Liver (tissue), 9 donors: ENCODE data around the gene SUCO. TPM values are rescaled to one million over a fixed set of nuclear protein-coding genes. Genes with fewer than 3 reads are reported as not detected.

ENCODE experiments used
- DNase-seq: peaks from one replicate; pipeline ENCODE4 v3.0.0-alpha.2; 2017; ENCODE audit warnings: low spot score
- H3K27ac ChIP-seq, 2 donors: one replicate each; pipeline ENCODE4 v1.7.0; 2013; ENCODE audit warnings: inconsistent platforms in 2 of 2, low read length in 2 of 2, control low read depth in 1 of 2, low read depth in 1 of 2, mild to moderate bottlenecking in 1 of 2
- H3K27me3 ChIP-seq, 4 donors: one replicate each; pipeline versions ENCODE4 v1.6.1 to v1.7.0; 2013; ENCODE audit warnings: low read length in 3 of 4, inconsistent platforms in 1 of 4, mild to moderate bottlenecking in 1 of 4, moderate library complexity in 1 of 4; ENCODE audit not compliant: control insufficient read depth in 4 of 4, insufficient read depth in 4 of 4
- H3K36me3 ChIP-seq, 4 donors: one replicate each; pipeline versions ENCODE4 v1.6.1 to v1.7.0; 2013; ENCODE audit warnings: low read length in 3 of 4, mild to moderate bottlenecking in 3 of 4, low read depth in 1 of 4, moderate library complexity in 1 of 4; ENCODE audit not compliant: control insufficient read depth in 4 of 4, insufficient read depth in 3 of 4
- H3K4me1 ChIP-seq, 4 donors: one replicate each; pipeline versions ENCODE4 v1.6.1 to v1.7.0; 2013; ENCODE audit warnings: low read length in 3 of 4, mild to moderate bottlenecking in 3 of 4, moderate library complexity in 1 of 4; ENCODE audit not compliant: control insufficient read depth in 4 of 4, insufficient read depth in 4 of 4
- H3K4me3 ChIP-seq, 3 donors: one replicate each; pipeline versions ENCODE4 v1.6.1 to v1.7.0; 2013; ENCODE audit warnings: low read length in 3 of 3, control low read depth in 1 of 3, low read depth in 1 of 3, mild to moderate bottlenecking in 1 of 3
- H3K9ac ChIP-seq, 2 donors: one replicate each; pipeline ENCODE4 v1.7.0; 2013; ENCODE audit warnings: low read length in 2 of 2, mild to moderate bottlenecking in 2 of 2, moderate library complexity in 2 of 2, control low read depth in 1 of 2, low read depth in 1 of 2
- H3K9me3 ChIP-seq, 4 donors: one replicate each; pipeline versions ENCODE4 v1.6.1 to v1.7.0; 2013; ENCODE audit warnings: low read length in 3 of 4; ENCODE audit not compliant: control insufficient read depth in 4 of 4
- EGR1 ChIP-seq, 2 donors: IDR thresholded peaks; 2 replicates each; pipeline ENCODE4 v1.6.1; 2016 to 2018; ENCODE audit warnings: antibody characterized with exemption in 2 of 2, low read depth in 2 of 2
- FOXA1 ChIP-seq: IDR thresholded peaks from 2 replicates; pipeline ENCODE4 v1.6.1; 2016; ENCODE audit warnings: antibody characterized with exemption
- FOXA2 ChIP-seq: IDR thresholded peaks from 2 replicates; pipeline ENCODE4 v1.6.1; 2016; ENCODE audit warnings: antibody characterized with exemption
- GABPA ChIP-seq, 2 donors: IDR thresholded peaks in 1 of 2; conservative IDR thresholded peaks in 1 of 2; 2 replicates each; pipeline ENCODE4 v1.6.1; 2016; ENCODE audit warnings: antibody characterized with exemption in 2 of 2, mild to moderate bottlenecking in 1 of 2, moderate library complexity in 1 of 2
- HNF4A ChIP-seq, 2 donors: conservative IDR thresholded peaks; 2 replicates each; pipeline ENCODE4 v1.6.1; 2016; ENCODE audit warnings: antibody characterized with exemption in 2 of 2, mild to moderate bottlenecking in 2 of 2
- HNF4G ChIP-seq: IDR thresholded peaks from 2 replicates; pipeline ENCODE4 v1.6.1; 2016; ENCODE audit warnings: antibody characterized with exemption
- JUND ChIP-seq, 2 donors: IDR thresholded peaks; 2 replicates each; pipeline ENCODE4 v1.6.1; 2016; ENCODE audit warnings: antibody characterized with exemption in 2 of 2
- NR2F2 ChIP-seq: IDR thresholded peaks from 2 replicates; pipeline ENCODE4 v1.6.1; 2016; ENCODE audit warnings: antibody characterized with exemption
- RAD21 ChIP-seq, 2 donors: IDR thresholded peaks; 2 replicates each; pipeline ENCODE4 v1.6.1; 2016; ENCODE audit warnings: antibody characterized with exemption in 2 of 2, mild to moderate bottlenecking in 2 of 2
- RXRA ChIP-seq, 2 donors: IDR thresholded peaks; 2 replicates each; pipeline ENCODE4 v1.6.1; 2017 to 2018; ENCODE audit warnings: antibody characterized with exemption in 2 of 2, mild to moderate bottlenecking in 1 of 2
- SP1 ChIP-seq: IDR thresholded peaks from 2 replicates; pipeline ENCODE4 v1.6.1; 2018; ENCODE audit warnings: antibody characterized with exemption, mild to moderate bottlenecking
- TAF1 ChIP-seq: conservative IDR thresholded peaks from 2 replicates; pipeline ENCODE4 v1.6.1; 2016; ENCODE audit warnings: antibody characterized with exemption, mild to moderate bottlenecking
- YY1 ChIP-seq: IDR thresholded peaks from 2 replicates; pipeline ENCODE4 v1.6.1; 2016; ENCODE audit warnings: antibody characterized with exemption, mild to moderate bottlenecking
- WGBS: extraction: QIAGEN DNeasy Blood & Tissue Kit; methylation state at CpG from one replicate; pipeline ENCODE4 v1.1.7; 2013; 5-methylcytosine and 5-hydroxymethylcytosine counted together
- polyA plus RNA-seq, 2 donors: library from polyadenylated mRNA; stranded (reverse) in 1 of 2; unstranded in 1 of 2; fragments of 200-250 nt in 1 of 2; fragments of >200 nt in 1 of 2; fragmentation: Nextera tagmentation in 1 of 2; extraction: Ambion mirVana in 1 of 2; gene quantifications; one replicate each; pipeline versions ENCODE4 v1.2.1 to v1.2.3, GENCODE V29; 2013 to 2015
- total RNA-seq, 2 donors: library from RNA; depleted of rRNA; stranded (reverse); fragments of >200 nt; gene quantifications; one replicate each; pipeline ENCODE4 v1.2.3, GENCODE V29; 2014
- TF ChIP-seq, protein P1 (sequence below): IDR thresholded peaks from 2 replicates; pipeline ENCODE4 v1.6.1; 2016; ENCODE audit warnings: antibody characterized with exemption
- TF ChIP-seq, protein P2 (sequence below): IDR thresholded peaks from 2 replicates; pipeline ENCODE4 v1.6.1; 2016; ENCODE audit warnings: antibody characterized with exemption
- TF ChIP-seq, protein P3 (sequence below): fragments of 150-350 bp; IDR thresholded peaks from 2 replicates; pipeline ENCODE4 v1.5.1; 2017; ENCODE audit warnings: improper control_type of control experiment, low read depth, low read length; ENCODE audit not compliant: missing input control
- TF ChIP-seq, protein P4 (sequence below): IDR thresholded peaks from 2 replicates; pipeline ENCODE4 v1.6.1; 2016; ENCODE audit warnings: antibody characterized with exemption
- TF ChIP-seq, protein P5 (sequence below): IDR thresholded peaks from 2 replicates; pipeline ENCODE4 v1.6.1; 2016; ENCODE audit warnings: antibody characterized with exemption, mild to moderate bottlenecking
- donor health status: healthy.
- donor health status: healthy.
- donor health status: healthy.
- donor health status: healthy.
- donor health status: healthy.

SUCO gene
- total and polyA plus RNA-seq, 4 donors = 2.8 to 38.1 (median 8.5) TPM

DNA sequence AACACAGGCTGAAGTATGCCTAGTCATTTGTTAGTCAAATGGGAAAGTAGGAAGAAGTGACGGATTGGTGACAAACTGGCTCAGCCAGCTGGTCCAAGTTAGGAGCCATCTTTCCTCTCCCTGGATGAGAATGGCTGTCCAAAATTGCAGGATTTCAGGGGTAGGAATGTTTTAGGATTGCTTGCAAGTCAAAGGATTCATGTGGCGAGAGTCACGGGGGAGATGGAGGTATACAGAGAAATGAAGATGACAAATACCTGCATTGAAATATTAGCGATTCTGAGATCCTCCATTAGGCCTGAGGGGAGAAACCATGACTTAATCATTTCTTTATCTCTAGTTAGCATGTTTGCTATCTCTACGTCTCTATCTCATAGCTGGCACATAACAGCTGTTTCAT lies 47.3 kb upstream of the SUCO start:
- Histone ChIP-seq H3K4me3 (no peak overlapping the region), H3K27me3 (no peaks in the 10 kb centered on the region), H3K9me3 (no peaks in the 10 kb centered on the region), H3K36me3 (no peaks in the 10 kb centered on the region), H3K27ac (no peak overlapping the region), H3K9ac (no peak overlapping the region), H3K4me1 (no peaks in the 10 kb centered on the region)
- 69% methylated on average over 5 of the region's 5 CpGs for WGBS
- no peak for DNase-seq
- TF ChIP-seq, protein P1, sequence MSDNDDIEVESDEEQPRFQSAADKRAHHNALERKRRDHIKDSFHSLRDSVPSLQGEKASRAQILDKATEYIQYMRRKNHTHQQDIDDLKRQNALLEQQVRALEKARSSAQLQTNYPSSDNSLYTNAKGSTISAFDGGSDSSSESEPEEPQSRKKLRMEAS = no peak
- TF ChIP-seq EGR1 (IDR thresholded peaks at IDR 0.05; ENCODE audit: low read depth in 2 of 2) (no peak), SP1 (no peak), YY1 (no peak), RAD21 (IDR thresholded peaks at IDR 0.05) (no peak), TAF1 (no peak), NR2F2 (no peak), GABPA (IDR thresholded peaks at IDR 0.05 in 1 of 2, conservative IDR thresholded peaks at IDR 0.05 in 1 of 2) (no peak), JUND (IDR thresholded peaks at IDR 0.05) (no peak), FOXA2 (no peak), FOXA1 (no peak), HNF4A (conservative IDR thresholded peaks at IDR 0.05) (no peak), RXRA (IDR thresholded peaks at IDR 0.05) (no peak), HNF4G (no peak)
- TF ChIP-seq, protein P2, sequence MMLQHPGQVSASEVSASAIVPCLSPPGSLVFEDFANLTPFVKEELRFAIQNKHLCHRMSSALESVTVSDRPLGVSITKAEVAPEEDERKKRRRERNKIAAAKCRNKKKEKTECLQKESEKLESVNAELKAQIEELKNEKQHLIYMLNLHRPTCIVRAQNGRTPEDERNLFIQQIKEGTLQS = no peak
- TF ChIP-seq, protein P3, sequence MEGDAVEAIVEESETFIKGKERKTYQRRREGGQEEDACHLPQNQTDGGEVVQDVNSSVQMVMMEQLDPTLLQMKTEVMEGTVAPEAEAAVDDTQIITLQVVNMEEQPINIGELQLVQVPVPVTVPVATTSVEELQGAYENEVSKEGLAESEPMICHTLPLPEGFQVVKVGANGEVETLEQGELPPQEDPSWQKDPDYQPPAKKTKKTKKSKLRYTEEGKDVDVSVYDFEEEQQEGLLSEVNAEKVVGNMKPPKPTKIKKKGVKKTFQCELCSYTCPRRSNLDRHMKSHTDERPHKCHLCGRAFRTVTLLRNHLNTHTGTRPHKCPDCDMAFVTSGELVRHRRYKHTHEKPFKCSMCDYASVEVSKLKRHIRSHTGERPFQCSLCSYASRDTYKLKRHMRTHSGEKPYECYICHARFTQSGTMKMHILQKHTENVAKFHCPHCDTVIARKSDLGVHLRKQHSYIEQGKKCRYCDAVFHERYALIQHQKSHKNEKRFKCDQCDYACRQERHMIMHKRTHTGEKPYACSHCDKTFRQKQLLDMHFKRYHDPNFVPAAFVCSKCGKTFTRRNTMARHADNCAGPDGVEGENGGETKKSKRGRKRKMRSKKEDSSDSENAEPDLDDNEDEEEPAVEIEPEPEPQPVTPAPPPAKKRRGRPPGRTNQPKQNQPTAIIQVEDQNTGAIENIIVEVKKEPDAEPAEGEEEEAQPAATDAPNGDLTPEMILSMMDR = no peak
- TF ChIP-seq, protein P4, sequence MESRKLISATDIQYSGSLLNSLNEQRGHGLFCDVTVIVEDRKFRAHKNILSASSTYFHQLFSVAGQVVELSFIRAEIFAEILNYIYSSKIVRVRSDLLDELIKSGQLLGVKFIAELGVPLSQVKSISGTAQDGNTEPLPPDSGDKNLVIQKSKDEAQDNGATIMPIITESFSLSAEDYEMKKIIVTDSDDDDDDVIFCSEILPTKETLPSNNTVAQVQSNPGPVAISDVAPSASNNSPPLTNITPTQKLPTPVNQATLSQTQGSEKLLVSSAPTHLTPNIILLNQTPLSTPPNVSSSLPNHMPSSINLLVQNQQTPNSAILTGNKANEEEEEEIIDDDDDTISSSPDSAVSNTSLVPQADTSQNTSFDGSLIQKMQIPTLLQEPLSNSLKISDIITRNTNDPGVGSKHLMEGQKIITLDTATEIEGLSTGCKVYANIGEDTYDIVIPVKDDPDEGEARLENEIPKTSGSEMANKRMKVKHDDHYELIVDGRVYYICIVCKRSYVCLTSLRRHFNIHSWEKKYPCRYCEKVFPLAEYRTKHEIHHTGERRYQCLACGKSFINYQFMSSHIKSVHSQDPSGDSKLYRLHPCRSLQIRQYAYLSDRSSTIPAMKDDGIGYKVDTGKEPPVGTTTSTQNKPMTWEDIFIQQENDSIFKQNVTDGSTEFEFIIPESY = no peak
- TF ChIP-seq, protein P5, sequence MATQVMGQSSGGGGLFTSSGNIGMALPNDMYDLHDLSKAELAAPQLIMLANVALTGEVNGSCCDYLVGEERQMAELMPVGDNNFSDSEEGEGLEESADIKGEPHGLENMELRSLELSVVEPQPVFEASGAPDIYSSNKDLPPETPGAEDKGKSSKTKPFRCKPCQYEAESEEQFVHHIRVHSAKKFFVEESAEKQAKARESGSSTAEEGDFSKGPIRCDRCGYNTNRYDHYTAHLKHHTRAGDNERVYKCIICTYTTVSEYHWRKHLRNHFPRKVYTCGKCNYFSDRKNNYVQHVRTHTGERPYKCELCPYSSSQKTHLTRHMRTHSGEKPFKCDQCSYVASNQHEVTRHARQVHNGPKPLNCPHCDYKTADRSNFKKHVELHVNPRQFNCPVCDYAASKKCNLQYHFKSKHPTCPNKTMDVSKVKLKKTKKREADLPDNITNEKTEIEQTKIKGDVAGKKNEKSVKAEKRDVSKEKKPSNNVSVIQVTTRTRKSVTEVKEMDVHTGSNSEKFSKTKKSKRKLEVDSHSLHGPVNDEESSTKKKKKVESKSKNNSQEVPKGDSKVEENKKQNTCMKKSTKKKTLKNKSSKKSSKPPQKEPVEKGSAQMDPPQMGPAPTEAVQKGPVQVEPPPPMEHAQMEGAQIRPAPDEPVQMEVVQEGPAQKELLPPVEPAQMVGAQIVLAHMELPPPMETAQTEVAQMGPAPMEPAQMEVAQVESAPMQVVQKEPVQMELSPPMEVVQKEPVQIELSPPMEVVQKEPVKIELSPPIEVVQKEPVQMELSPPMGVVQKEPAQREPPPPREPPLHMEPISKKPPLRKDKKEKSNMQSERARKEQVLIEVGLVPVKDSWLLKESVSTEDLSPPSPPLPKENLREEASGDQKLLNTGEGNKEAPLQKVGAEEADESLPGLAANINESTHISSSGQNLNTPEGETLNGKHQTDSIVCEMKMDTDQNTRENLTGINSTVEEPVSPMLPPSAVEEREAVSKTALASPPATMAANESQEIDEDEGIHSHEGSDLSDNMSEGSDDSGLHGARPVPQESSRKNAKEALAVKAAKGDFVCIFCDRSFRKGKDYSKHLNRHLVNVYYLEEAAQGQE = no peak
